Esophagus muscularis mucosa (tissue), 4 donors: ENCODE data around the gene NR2F1-AS1. TPM values are rescaled to one million over a fixed set of nuclear protein-coding genes. Genes with fewer than 3 reads are reported as not detected.

Experiments used
- DNase-seq: peaks from one replicate; pipeline ENCODE4 v3.0.0-alpha.2; 2017; ENCODE audit errors: extremely low spot score
- H3K27ac ChIP-seq, 4 donors: fragments of 200-600 bp; sonication (generic); replicated peaks in 1 of 4; 1 replicate in 3 of 4; 2 replicates in 1 of 4; pipeline ENCODE4 v1.5.1; 2016 to 2019; ENCODE audit warnings: mild to moderate bottlenecking in 1 of 4
- H3K27me3 ChIP-seq, 4 donors: fragments of 200-600 bp; sonication (generic); one replicate each; pipeline versions ENCODE4 v1.5.1 to v1.6.0; 2016 to 2019
- H3K36me3 ChIP-seq, 4 donors: fragments of 200-600 bp; sonication (generic); one replicate each; pipeline ENCODE4 v1.5.1; 2016 to 2019
- H3K4me1 ChIP-seq, 4 donors: fragments of 200-600 bp; sonication (generic); one replicate each; pipeline ENCODE4 v1.5.1; 2016 to 2019
- H3K4me3 ChIP-seq, 4 donors: fragments of 200-600 bp; sonication (generic); 1 replicate in 2 of 4; 2 replicates in 2 of 4; pipeline ENCODE4 v1.5.1; 2016 to 2019; ENCODE audit warnings: mild to moderate bottlenecking in 4 of 4, moderate library complexity in 1 of 4
- H3K9me3 ChIP-seq, 4 donors: fragments of 200-600 bp; sonication (generic); 1 replicate in 3 of 4; 2 replicates in 1 of 4; pipeline ENCODE4 v1.5.1; 2016 to 2019
- CTCF ChIP-seq, 3 experiments: fragments of 200-600 bp in 2 of 3; fragments of 450-650 bp in 1 of 3; sonication (generic) in 2 of 3; IDR thresholded peaks; one replicate each; pipeline ENCODE4 v1.5.1; 2017 to 2019; ENCODE audit warnings: antibody characterized with exemption in 3 of 3, mild to moderate bottlenecking in 2 of 3, moderate library complexity in 1 of 3
- EP300 ChIP-seq: sonication (generic); formaldehyde crosslinking; IDR thresholded peaks from one replicate; pipeline ENCODE4 v1.6.1; 2017; ENCODE audit warnings: antibody characterized with exemption
- POLR2A ChIP-seq: fragments of 450-650 bp; IDR thresholded peaks from one replicate; pipeline ENCODE4 v1.6.1; 2017; ENCODE audit warnings: antibody characterized with exemption, moderate library complexity, mild to moderate bottlenecking, low read depth
- POLR2AphosphoS5 ChIP-seq, 2 donors: sonication (generic); formaldehyde crosslinking; IDR thresholded peaks; one replicate each; pipeline ENCODE4 v1.6.1; 2017; ENCODE audit warnings: antibody characterized with exemption in 2 of 2
- WGBS: methylation state at CpG from one replicate; pipeline ENCODE4 v1.1.5; 2018; 5-methylcytosine and 5-hydroxymethylcytosine counted together
- intact Hi-C: fragments of 100-400 bp; cut with DNase I; formaldehyde crosslinking; loops from one replicate; pipeline ENCODE4 v1.15.1; 2023
- total RNA-seq, 4 donors: library from RNA; depleted of rRNA; stranded (reverse); fragments of >200 nt; gene quantifications; one replicate each; pipeline versions ENCODE4 v1.1.0 to v1.2.1, GENCODE V29; 2016

The NR2F1-AS1 gene
- total RNA-seq, 4 donors from 2014 or later: 8.6 to 22.8 (median 9.5) TPM

- Histone ChIP-seq H3K4me3 (no peak overlapping the region), H3K4me1 (no peaks in the 10 kb centered on the region), H3K27me3 (no peaks in the 10 kb centered on the region), H3K27ac (no peak overlapping the region), H3K9me3 (no peaks in the 10 kb centered on the region), H3K36me3 (no peaks in the 10 kb centered on the region)
- intact Hi-C loops: no loop called here
- WGBS: 76% methylated on average over 4 of the region's 4 CpGs
- DNase-seq: no peak
- TF ChIP-seq POLR2A (no peak), CTCF (IDR thresholded peaks at IDR 0.05) (no peak), EP300 (no peak), POLR2AphosphoS5 (IDR thresholded peaks at IDR 0.05) (no peak)
Measured at GRCh38 chr5:93381057-93381456, 200.0 kb downstream of the NR2F1-AS1 start.

DNA sequence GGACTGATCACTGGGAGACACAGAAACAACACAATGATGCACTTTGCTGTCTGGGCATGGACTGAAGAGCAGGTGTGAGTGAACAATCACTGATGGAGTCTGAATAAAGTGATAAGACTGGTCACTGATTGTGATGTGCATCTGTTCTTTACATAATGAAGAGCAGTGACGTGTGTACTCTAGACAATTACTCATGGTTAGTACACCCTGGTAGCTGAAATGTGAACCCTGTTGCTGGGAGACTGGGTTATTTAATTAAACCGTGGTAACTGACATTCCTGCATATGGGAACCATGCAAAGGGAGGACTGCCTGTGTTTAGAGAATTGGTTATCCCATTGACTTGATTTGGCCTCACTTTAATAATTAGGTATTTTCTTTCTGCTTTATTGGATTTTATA, 202.9 kb downstream of the NR2F1-AS1 start:
- Histone ChIP-seq H3K4me1 (no peaks in the 10 kb centered on the region), H3K4me3 (no peak overlapping the region), H3K27ac (no peak overlapping the region), H3K9me3 (peaks cover 0 to 7% (median 0%) of the 10 kb centered on the region in 4 donors), H3K27me3 (no peaks in the 10 kb centered on the region), H3K36me3 (no peaks in the 10 kb centered on the region)
- 86% methylated on average over 2 of the region's 2 CpGs for WGBS
- no peak for TF ChIP-seq EP300
- TF ChIP-seq POLR2A: no peak
- no peak for TF ChIP-seq POLR2AphosphoS5 (IDR thresholded peaks at IDR 0.05)
- no peak for TF ChIP-seq CTCF (IDR thresholded peaks at IDR 0.05)
- intact Hi-C loops: no loop called here
- DNase-seq: no peak

GRCh38 chr5:93371893-93372292, 209.1 kb downstream of the NR2F1-AS1 start:
- no peaks in the 10 kb centered on the region for H3K4me1 ChIP-seq
- intact Hi-C loops: no loop called here
- TF ChIP-seq POLR2AphosphoS5 (IDR thresholded peaks at IDR 0.05): no peak
- no peak for TF ChIP-seq EP300
- no peak for TF ChIP-seq POLR2A
- no peak for TF ChIP-seq CTCF (IDR thresholded peaks at IDR 0.05)

DNA sequence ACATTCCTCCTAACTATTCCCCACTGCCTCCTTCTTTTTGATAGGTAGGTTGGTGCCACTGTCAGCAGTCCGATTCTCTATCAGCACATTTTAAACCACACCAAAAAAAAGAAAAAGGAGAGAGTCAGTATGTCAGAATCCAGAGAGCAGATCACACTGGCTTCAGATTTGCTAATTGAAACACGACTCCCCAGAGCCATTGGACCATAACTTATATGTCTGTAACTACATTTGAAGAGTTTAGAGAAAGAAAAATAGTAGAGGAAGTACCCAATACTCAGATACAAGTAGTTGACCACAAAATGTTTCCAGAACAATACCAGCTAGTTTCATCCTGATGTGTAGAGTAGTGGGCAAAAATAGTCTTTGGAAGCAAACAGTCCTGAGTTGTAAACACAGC, 216.6 kb downstream of the NR2F1-AS1 start:
- no peaks in the 10 kb centered on the region for H3K27me3 ChIP-seq
- no peak overlapping the region for H3K27ac ChIP-seq
- WGBS: 73% methylated on average over 2 of the region's 2 CpGs
- H3K9me3 ChIP-seq: no peaks in the 10 kb centered on the region
- intact Hi-C loops: no loop called here
- peaks cover 0 to 6% (median 0%) of the 10 kb centered on the region in 4 donors for H3K4me1 ChIP-seq
- no peak for DNase-seq
- H3K36me3 ChIP-seq: no peaks in the 10 kb centered on the region
- TF ChIP-seq POLR2A (no peak), POLR2AphosphoS5 (IDR thresholded peaks at IDR 0.05) (no peak), EP300 (no peak), CTCF (IDR thresholded peaks at IDR 0.05) (no peak)
- no peak overlapping the region for H3K4me3 ChIP-seq

More at GRCh38 chr5:93371893-93372292, 209.1 kb downstream of the NR2F1-AS1 start:
- Histone ChIP-seq H3K4me3 (no peak overlapping the region), H3K27me3 (no peaks in the 10 kb centered on the region), H3K9me3 (peaks cover 0 to 7% (median 0%) of the 10 kb centered on the region in 4 donors), H3K27ac (no peak overlapping the region), H3K36me3 (no peaks in the 10 kb centered on the region)
- 80% methylated on average over 2 of the region's 2 CpGs for WGBS
- no peak for DNase-seq

GRCh38 chr5:93360436-93361088, 220.5 kb downstream of the NR2F1-AS1 start:
- 86% methylated on average over 5 of the region's 5 CpGs for WGBS
- TF ChIP-seq POLR2AphosphoS5 (IDR thresholded peaks at IDR 0.05) (no peak), EP300 (no peak), CTCF (IDR thresholded peaks at IDR 0.05) (no peak), POLR2A (no peak)
- intact Hi-C loops: no loop called here
- H3K4me1 ChIP-seq: peaks cover 0 to 6% (median 0%) of the 10 kb centered on the region in 4 donors
- no peak overlapping the region for H3K27ac ChIP-seq
- H3K27me3 ChIP-seq: no peaks in the 10 kb centered on the region
- H3K36me3 ChIP-seq: no peaks in the 10 kb centered on the region
- no peak overlapping the region for H3K4me3 ChIP-seq
- H3K9me3 ChIP-seq: no peaks in the 10 kb centered on the region
- DNase-seq: no peak
